AG04450 (cell line): ENCODE results near the gene ZFHX3. TPM values are rescaled to one million over a fixed set of nuclear protein-coding genes. Genes with fewer than 3 reads are reported as not detected.

ENCODE experiments used
- CTCF ChIA-PET: fragments of 300-600, 350-600 bp; formaldehyde crosslinking; extraction: SDS; loops from one replicate; lab custom pipeline; 2022; ENCODE audit warnings: antibody characterized with exemption, inconsistent platforms; lab: Charles Lee
- POLR2A ChIA-PET: fragments of 350-600 bp; formaldehyde crosslinking; extraction: SDS; loops from one replicate; lab custom pipeline; 2021; ENCODE audit warnings: antibody characterized with exemption, inconsistent platforms; lab: Yijun Ruan, JAX
- DNase-seq: peaks from one replicate; pipeline ENCODE4 v3.0.0-alpha.2; 2011; ENCODE audit warnings: low read depth, low spot score
- H3K27ac ChIP-seq: one replicate; pipeline ENCODE4 v1.5.1; 2012; ENCODE audit warnings: low read depth, low read length, control low read depth
- H3K27me3 ChIP-seq: one replicate; pipeline ENCODE4 v1.6.0; 2012; ENCODE audit warnings: low read length; ENCODE audit not compliant: control insufficient read depth, insufficient read depth
- H3K4me3 ChIP-seq: 2 replicates; pipeline ENCODE4 v1.5.1; 2011; ENCODE audit warnings: mild to moderate bottlenecking, low read depth, low read length, control low read depth
- H3K9me3 ChIP-seq: 2 replicates; pipeline ENCODE4 v1.5.1; 2012; ENCODE audit warnings: low read length; ENCODE audit not compliant: control insufficient read depth, insufficient read depth
- polyA plus RNA-seq: library from polyadenylated mRNA; depleted of rRNA; stranded (reverse); fragments of >200 nt; gene quantifications from 2 replicates; pipeline ENCODE4 v1.2.3, GENCODE V29; 2011
- TF ChIP-seq, protein P1 (sequence below): IDR thresholded peaks from 2 replicates; pipeline ENCODE4 v1.5.1; 2011; ENCODE audit warnings: low read depth, low read length, control low read depth, inconsistent platforms

Gene ZFHX3
- polyA plus RNA-seq, 1 experiment: 3.3 TPM

DNA sequence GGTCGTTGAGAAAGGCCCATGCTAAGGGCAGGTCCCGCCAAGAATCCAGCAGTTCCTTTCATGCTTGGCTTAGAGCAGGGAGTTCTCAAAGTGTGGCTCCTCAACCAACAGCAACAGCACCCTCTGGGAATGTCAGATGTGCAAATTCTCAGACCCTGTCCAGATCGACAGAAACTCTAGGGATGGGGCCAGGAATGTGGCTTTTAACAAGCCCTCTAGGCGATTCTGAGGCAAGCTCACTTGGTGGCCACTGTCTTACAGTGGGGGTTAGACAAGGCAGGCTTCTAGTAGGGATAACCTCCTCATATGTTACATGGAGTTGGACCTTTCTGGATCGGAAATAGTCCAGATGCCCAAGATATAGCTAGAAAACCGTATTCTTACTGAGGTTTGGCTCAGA lies 144.8 kb downstream of the ZFHX3 start:
- Histone ChIP-seq H3K9me3 (no peaks in the 10 kb centered on the region), H3K27me3 (no peaks in the 10 kb centered on the region), H3K4me3 (no peak overlapping the region), H3K27ac (no peak overlapping the region)
- CTCF ChIA-PET: interaction anchor here (0.8 kb wide), 1 partner anchor 18 kb away, joined by 5 read pairs; no protein-coding TSS in a partner anchor
- no peak for DNase-seq
- POLR2A ChIA-PET: no interaction called here
- TF ChIP-seq, protein P1, sequence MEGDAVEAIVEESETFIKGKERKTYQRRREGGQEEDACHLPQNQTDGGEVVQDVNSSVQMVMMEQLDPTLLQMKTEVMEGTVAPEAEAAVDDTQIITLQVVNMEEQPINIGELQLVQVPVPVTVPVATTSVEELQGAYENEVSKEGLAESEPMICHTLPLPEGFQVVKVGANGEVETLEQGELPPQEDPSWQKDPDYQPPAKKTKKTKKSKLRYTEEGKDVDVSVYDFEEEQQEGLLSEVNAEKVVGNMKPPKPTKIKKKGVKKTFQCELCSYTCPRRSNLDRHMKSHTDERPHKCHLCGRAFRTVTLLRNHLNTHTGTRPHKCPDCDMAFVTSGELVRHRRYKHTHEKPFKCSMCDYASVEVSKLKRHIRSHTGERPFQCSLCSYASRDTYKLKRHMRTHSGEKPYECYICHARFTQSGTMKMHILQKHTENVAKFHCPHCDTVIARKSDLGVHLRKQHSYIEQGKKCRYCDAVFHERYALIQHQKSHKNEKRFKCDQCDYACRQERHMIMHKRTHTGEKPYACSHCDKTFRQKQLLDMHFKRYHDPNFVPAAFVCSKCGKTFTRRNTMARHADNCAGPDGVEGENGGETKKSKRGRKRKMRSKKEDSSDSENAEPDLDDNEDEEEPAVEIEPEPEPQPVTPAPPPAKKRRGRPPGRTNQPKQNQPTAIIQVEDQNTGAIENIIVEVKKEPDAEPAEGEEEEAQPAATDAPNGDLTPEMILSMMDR: no peak

- Histone ChIP-seq H3K4me3 (no peak overlapping the region), H3K27me3 (no peaks in the 10 kb centered on the region), H3K9me3 (no peaks in the 10 kb centered on the region), H3K27ac (no peak overlapping the region)
- DNase-seq: no peak
- POLR2A ChIA-PET: no interaction called here
- TF ChIP-seq, protein P1: no peak
- CTCF ChIA-PET: interaction anchor here (0.6 kb wide), 1 partner anchor 110 kb away, joined by 3 read pairs; no protein-coding TSS in a partner anchor
Observed at GRCh38 chr16:72902206-72902605, 145.7 kb downstream of the ZFHX3 start.

- H3K27me3 ChIP-seq: no peaks in the 10 kb centered on the region
- CTCF ChIA-PET: no interaction called here
- POLR2A ChIA-PET: no interaction called here
- H3K9me3 ChIP-seq: no peaks in the 10 kb centered on the region
- no peak overlapping the region for H3K27ac ChIP-seq
- no peak overlapping the region for H3K4me3 ChIP-seq
- DNase-seq: no peak
- TF ChIP-seq, protein P1: no peak
Observed at GRCh38 chr16:72901000-72901627, 146.8 kb downstream of the ZFHX3 start.

- H3K27me3 ChIP-seq: no peaks in the 10 kb centered on the region
- no peak overlapping the region for H3K4me3 ChIP-seq
- no peaks in the 10 kb centered on the region for H3K9me3 ChIP-seq
- POLR2A ChIA-PET: no interaction called here
- DNase-seq: no peak
- CTCF ChIA-PET: interaction anchor here (0.7 to 0.8 kb wide), 2 partner anchors 63 to 648 kb away, joined by 3 to 4 read pairs; no protein-coding TSS in a partner anchor
- TF ChIP-seq, protein P1: no peak
- no peak overlapping the region for H3K27ac ChIP-seq
Observed at GRCh38 chr16:72898216-72898825, 149.6 kb downstream of the ZFHX3 start.

GRCh38 chr16:72897707-72898106 lies 150.2 kb downstream of the ZFHX3 start:
- no peak overlapping the region for H3K4me3 ChIP-seq
- no peaks in the 10 kb centered on the region for H3K27me3 ChIP-seq
- H3K9me3 ChIP-seq: no peaks in the 10 kb centered on the region
- TF ChIP-seq, protein P1: no peak
- H3K27ac ChIP-seq: no peak overlapping the region
- POLR2A ChIA-PET: no interaction called here
- no peak for DNase-seq
- CTCF ChIA-PET: interaction anchor here (0.8 kb wide), 1 partner anchor 648 kb away, joined by 3 read pairs; no protein-coding TSS in a partner anchor
